Dendritic cell treated with granulocyte-macrophage colony-stimulating factor and Interleukin-4, amounts not matched to agents 40 ng/mL and 50 ng/mL, for 4 days (primary cell): Measurements from ENCODE around the gene DHRS13.
A peak's percentile ranks its signal among the peaks of the same experiment; 100 is the strongest.
"Not testable (repeated sequence)": the region's sequence is repeated elsewhere in the genome, so short reads cannot be mapped to it uniquely, and the experiment has no call there.

Experiments used
- H3K27ac Mint-ChIP-seq: one replicate; pipeline ENCODE4 v1.8.0; 2022; ENCODE audit warnings: mild to moderate bottlenecking, mixed read lengths
- H3K27me3 Mint-ChIP-seq: one replicate; pipeline ENCODE4 v1.8.0; 2022; ENCODE audit warnings: mild to moderate bottlenecking, mixed read lengths
- H3K36me3 Mint-ChIP-seq: one replicate; pipeline ENCODE4 v1.8.0; 2022; ENCODE audit warnings: low read depth, mixed read lengths
- H3K4me1 Mint-ChIP-seq: one replicate; pipeline ENCODE4 v1.8.0; 2022; ENCODE audit warnings: low read depth, mixed read lengths
- H3K4me3 Mint-ChIP-seq: one replicate; pipeline ENCODE4 v1.8.0; 2022; ENCODE audit warnings: mild to moderate bottlenecking, moderate library complexity, mixed read lengths
- H3K9me3 Mint-ChIP-seq: one replicate; pipeline ENCODE4 v1.8.0; 2022; ENCODE audit warnings: mixed read lengths
- intact Hi-C: fragments of 100-400 bp; cut with micrococcal nuclease; formaldehyde crosslinking; loops from one replicate; pipeline ENCODE4 v1.15.0; 2022

DHRS13 gene

GRCh38 chr17:28861393-28862203 lies 41.3 kb downstream of the DHRS13 start:
- H3K27me3 Mint-ChIP-seq, result no peaks in the 10 kb centered on the region
- peaks cover 22% of the 10 kb centered on the region for H3K4me1 Mint-ChIP-seq
- H3K9me3 Mint-ChIP-seq, result no peaks in the 10 kb centered on the region
- H3K36me3 Mint-ChIP-seq, result peaks cover 56% of the 10 kb centered on the region
- intact Hi-C loops, result no loop called here
- H3K27ac Mint-ChIP-seq, result peak overlapping the region; percentile 16
- no peak overlapping the region for H3K4me3 Mint-ChIP-seq

DNA sequence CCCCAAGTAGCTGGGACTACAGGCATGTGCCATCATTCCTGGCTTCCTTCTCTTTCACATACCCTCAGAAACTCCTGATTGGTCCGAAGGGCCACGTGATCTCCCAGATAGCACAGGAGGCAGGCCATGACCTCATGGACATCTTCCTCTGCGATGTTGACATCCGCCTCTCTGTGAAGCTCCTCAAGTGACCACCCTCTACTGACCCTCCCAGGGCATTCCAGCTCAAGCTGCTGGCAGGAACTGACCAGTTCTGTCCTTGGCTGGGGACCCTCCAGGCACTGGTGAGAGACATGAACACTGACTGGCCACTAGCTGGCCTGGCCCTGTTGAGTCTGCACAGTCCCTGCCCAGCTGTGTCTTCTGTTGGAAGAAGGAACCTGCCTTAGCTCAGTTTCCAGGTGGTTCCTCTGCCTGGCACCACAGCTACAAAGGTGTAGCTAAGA lies 42.5 kb downstream of the DHRS13 start:
- no peak overlapping the region for H3K4me3 Mint-ChIP-seq

GRCh38 chr17:28858801-28859355 lies 44.0 kb downstream of the DHRS13 start:
- Mint-ChIP-seq H3K27ac (no peak overlapping the region), H3K4me3 (no peak overlapping the region), H3K36me3 (peaks cover 71% of the 10 kb centered on the region), H3K9me3 (no peaks in the 10 kb centered on the region), H3K4me1 (peaks cover 26% of the 10 kb centered on the region), H3K27me3 (no peaks in the 10 kb centered on the region)
- intact Hi-C loops, result no loop called here

More for the DNA sequence above, 42.5 kb downstream of the DHRS13 start:
- intact Hi-C loops, result no loop called here
- peaks cover 17% of the 10 kb centered on the region for H3K4me1 Mint-ChIP-seq
- no peak overlapping the region for H3K27ac Mint-ChIP-seq
- peaks cover 62% of the 10 kb centered on the region for H3K36me3 Mint-ChIP-seq
- H3K27me3 Mint-ChIP-seq, result no peaks in the 10 kb centered on the region
- H3K9me3 Mint-ChIP-seq, result no peaks in the 10 kb centered on the region

GRCh38 chr17:28857905-28858800 lies 44.7 kb downstream of the DHRS13 start:
- Mint-ChIP-seq H3K27ac (no peak overlapping the region), H3K4me3 (no peak overlapping the region), H3K9me3 (no peaks in the 10 kb centered on the region), H3K36me3 (peaks cover 71% of the 10 kb centered on the region), H3K27me3 (no peaks in the 10 kb centered on the region), H3K4me1 (peaks cover 27% of the 10 kb centered on the region)
- intact Hi-C loops, result no loop called here

- intact Hi-C loops, result no loop called here
- no peak overlapping the region for H3K27ac Mint-ChIP-seq
- no peak overlapping the region for H3K4me3 Mint-ChIP-seq
- H3K36me3 Mint-ChIP-seq, result peaks cover 60% of the 10 kb centered on the region
- no peaks in the 10 kb centered on the region for H3K9me3 Mint-ChIP-seq
- H3K4me1 Mint-ChIP-seq, result peaks cover 12% of the 10 kb centered on the region
- H3K27me3 Mint-ChIP-seq, result no peaks in the 10 kb centered on the region
These were observed 46.8 kb downstream of the DHRS13 start for GRCh38 chr17:28856028-28856574.

GRCh38 chr17:28855336-28855679 lies 47.6 kb downstream of the DHRS13 start:
- H3K27ac Mint-ChIP-seq, result peak overlapping the region; percentile 93
- no peaks in the 10 kb centered on the region for H3K27me3 Mint-ChIP-seq
- peaks cover 52% of the 10 kb centered on the region for H3K36me3 Mint-ChIP-seq
- no peaks in the 10 kb centered on the region for H3K9me3 Mint-ChIP-seq
- intact Hi-C loops, result loop anchor here (2.0 kb wide), 1 partner anchor 47 kb away; the partner anchor contains the start of gene DHRS13
- peak overlapping the region; percentile 87 for H3K4me3 Mint-ChIP-seq
- H3K4me1 Mint-ChIP-seq, result peaks cover 12% of the 10 kb centered on the region

GRCh38 chr17:28854457-28855335 lies 48.2 kb downstream of the DHRS13 start, which contains the start of gene ERAL1:
TSS of gene ERAL1 (plus strand) at chr17:28855016. CDS start at chr17:28855035, 19 bp downstream.
- Mint-ChIP-seq H3K27me3 (peaks cover 1% of the 10 kb centered on the region), H3K4me1 (peaks cover 12% of the 10 kb centered on the region)
- intact Hi-C loops, result loop anchor here (2.0 kb wide), 1 partner anchor 48 kb away; the partner anchor contains the start of gene DHRS13

GRCh38 chr17:28853295-28853694 lies 49.6 kb downstream of the DHRS13 start:
- Mint-ChIP-seq H3K9me3 (no peaks in the 10 kb centered on the region), H3K4me3 (no peak overlapping the region), H3K4me1 (peaks cover 17% of the 10 kb centered on the region), H3K36me3 (peaks cover 32% of the 10 kb centered on the region), H3K27me3 (peaks cover 4% of the 10 kb centered on the region), H3K27ac (no peak overlapping the region)
- intact Hi-C loops, result no loop called here

More at GRCh38 chr17:28854457-28855335, 48.2 kb downstream of the DHRS13 start, which contains the start of gene ERAL1:
- peak within 1 kb of the TSS; percentile 93 for H3K27ac Mint-ChIP-seq
- no peaks in the 10 kb centered on the region for H3K9me3 Mint-ChIP-seq
- H3K4me3 Mint-ChIP-seq, result peak within 1 kb of the TSS; percentile 87
- H3K36me3 Mint-ChIP-seq, result peaks cover 46% of the 10 kb centered on the region

GRCh38 chr17:28849281-28849680 lies 53.6 kb downstream of the DHRS13 start:
- Mint-ChIP-seq H3K27ac (no peak overlapping the region), H3K9me3 (no peaks in the 10 kb centered on the region)

GRCh38 chr17:28848667-28849066 lies 54.2 kb downstream of the DHRS13 start:
- H3K27ac Mint-ChIP-seq, H3K4me1 Mint-ChIP-seq, H3K27me3 Mint-ChIP-seq, H3K9me3 Mint-ChIP-seq, H3K4me3 Mint-ChIP-seq, H3K36me3 Mint-ChIP-seq: not testable (repeated sequence)
- intact Hi-C loops, result loop anchor here (5.0 kb wide), 1 partner anchor 69 kb away; no protein-coding TSS in a partner anchor

More at GRCh38 chr17:28849281-28849680, 53.6 kb downstream of the DHRS13 start:
- Mint-ChIP-seq H3K4me1 (peaks cover 10% of the 10 kb centered on the region), H3K36me3 (no peaks in the 10 kb centered on the region), H3K4me3 (no peak overlapping the region), H3K27me3 (peaks cover 4% of the 10 kb centered on the region)
- intact Hi-C loops, result loop anchor here (5.0 kb wide), 1 partner anchor 68 kb away; no protein-coding TSS in a partner anchor
